ENCODE results near the gene IKZF5.

Gene IKZF5

DNA sequence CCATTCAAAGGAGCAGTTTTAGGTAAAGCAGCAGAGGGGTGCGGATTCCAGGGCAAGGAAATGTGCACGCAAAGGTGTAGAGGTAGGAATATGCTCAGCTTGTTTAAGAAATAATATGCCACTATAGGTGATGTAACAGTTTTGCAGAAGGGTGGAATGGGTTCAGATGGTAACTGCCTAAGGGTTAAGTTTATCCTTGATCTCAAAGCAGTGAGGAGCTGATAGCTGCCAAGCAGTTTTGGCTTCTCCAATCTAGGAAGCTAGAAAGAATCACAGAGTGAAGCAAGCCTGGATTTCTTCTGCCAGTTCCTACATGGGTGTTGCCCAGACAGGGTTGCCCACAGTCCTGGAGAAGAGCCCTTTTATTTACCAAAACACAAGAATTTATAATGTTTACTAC lies 6.2 kb upstream of the IKZF5 start:
- no peak for DNase-seq

DNA sequence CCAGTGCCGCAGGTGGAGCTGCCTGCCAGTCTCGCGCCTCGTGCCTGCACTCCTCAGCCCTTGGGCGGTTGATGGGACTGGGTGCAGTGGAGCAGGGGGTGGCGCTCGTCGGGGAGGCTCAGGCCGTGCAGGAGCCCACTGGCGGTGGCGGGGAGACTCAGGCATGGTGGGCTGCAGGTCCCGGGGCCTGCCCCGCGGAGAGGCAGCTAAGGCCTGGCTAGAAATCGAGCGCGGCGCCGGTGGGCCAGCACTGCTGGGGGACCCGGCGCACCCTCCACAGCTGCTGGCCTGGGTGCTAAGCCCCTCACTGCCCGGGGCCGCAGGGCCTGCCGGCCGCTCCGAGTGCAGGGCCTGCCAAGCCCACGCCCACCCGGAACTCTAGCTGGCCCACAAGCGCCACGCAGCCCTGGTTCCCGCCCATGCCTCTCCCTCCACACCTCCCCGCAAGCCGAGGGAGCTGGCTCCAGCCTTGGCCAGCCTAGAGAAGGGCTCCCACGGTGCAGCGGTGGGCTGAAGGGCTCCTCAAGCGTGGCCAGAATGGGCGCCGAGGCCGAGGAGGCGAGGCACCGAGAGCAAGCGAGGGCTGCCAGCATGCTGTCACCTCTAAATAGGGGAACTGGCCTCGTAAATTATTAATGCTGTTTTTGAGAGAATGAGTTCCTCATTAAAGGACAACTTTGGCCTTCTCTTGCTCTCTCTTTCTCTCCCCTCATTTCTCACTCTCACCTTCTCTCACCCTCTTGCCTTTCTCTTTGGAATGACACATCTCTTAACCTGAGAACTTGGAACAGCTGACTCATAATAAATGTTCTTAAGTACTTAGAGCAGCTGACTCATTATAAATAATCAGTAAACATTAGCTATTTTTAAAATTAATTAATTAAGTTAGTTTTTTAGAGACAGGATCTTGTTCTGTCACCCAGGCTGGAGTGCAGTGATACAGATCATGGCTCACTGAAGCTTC lies 5.1 kb upstream of the IKZF5 start:
- no peak for DNase-seq

DNA sequence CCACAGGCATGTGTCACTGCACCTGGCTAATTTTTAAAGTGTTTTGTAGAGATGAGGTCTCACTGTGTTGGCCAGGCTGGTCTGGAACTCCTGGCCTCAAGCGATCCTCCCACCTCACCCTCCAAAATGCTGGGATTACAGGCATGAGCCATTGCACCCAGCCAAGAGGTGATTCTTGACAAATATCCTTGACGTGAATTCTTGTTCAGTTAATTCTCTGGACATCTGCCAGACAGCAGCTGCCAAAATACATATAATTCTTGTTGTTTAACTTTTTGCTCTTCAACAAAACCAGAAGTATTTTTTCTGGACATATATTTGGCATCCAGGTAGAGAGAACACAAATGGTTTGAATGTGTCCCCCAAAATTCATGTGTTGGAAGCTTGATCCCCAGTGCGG lies 3.4 kb upstream of the IKZF5 start:
- no peak for DNase-seq

DNA sequence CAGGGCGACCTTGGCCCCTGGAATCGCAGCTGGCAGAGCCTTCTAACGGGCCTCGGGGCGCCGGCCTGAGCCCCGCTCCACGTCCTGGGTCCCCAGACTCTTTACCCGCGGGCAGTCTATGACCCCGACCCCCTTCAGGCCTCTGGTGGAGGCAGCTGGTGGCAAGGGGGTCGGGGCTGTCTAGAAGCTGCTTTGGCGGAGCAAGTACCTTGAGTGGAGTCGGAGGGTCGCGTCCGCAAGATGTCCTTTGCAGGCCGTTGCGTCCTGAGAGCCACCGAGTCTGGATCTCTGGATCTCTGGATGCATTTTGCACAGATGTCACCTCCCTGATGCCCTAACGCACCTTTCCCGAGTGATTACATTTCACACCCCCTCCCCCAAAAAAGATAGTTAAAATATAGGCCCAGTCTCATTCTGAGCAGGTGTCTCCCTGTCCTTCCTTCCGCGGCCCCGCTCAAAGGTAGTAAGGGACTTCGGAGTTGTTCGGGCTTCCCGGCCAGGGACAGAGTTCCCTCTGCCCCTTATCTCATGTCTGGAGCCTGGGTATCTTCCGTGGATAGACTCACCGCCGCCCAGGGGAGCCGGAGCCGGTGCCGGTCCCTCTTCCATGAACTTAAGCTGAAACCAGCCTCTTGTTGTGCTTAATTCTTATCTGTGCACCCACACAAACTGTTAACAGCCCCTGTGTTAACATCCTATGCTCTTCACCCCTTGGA lies 668 bp upstream of the IKZF5 start:
- peak; percentile 4 for DNase-seq

DNA sequence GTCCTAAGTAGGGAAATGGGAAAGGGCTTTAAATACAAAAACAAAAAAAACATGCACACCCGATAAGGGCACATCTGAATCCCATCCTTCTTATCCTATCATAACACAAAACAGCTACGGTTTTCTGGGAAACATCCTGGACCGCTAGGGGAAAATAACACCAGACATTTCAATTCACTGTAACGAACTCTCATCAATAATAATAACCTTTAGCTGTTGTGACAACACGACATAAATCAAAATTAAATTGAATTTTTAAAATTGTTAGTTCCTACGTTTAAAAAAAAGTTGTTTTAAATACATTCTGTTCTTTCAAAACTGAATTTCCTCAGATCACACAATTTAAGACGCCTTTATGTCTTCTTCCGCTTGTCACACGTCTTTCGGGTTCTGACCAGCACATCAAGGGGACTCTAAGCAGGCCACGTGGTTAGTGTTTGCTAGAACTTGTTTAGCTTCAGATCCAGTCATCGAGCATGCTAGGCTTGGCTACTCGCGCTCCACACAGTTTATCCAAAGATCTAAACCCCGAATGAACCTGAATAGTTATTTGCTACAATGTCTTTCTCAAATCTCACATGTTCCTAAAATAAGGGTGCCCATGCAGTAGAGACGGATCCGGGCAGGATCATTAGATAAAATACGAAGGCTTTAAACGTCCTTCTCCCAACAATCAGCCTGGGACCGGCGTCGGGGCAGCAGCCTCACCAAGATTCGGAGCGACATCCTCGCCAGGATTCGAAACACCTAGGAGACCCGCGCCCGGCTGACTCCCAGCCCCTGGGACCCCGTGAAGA lies 839 bp downstream of the IKZF5 start:
- DNase-seq = peak; percentile 18

DNA sequence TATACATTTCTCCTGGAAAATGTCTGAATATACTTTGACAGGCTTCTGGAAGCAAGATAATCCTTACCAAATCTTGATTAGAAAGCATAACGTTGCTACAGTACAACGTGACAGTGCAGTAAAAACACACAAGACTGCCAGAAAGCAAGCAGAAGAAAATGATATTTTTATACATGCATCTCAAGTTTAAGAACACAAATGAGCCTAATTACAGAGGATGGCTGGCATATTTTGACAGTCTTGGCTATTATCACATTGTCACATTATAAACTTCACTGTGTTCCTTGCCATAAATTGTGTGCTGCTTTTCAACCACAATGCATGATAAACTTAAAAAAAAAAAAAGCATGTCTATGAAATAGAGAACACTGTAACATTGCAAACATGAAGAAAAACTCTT lies 4.3 kb downstream of the IKZF5 start:
- no peak for DNase-seq

DNA sequence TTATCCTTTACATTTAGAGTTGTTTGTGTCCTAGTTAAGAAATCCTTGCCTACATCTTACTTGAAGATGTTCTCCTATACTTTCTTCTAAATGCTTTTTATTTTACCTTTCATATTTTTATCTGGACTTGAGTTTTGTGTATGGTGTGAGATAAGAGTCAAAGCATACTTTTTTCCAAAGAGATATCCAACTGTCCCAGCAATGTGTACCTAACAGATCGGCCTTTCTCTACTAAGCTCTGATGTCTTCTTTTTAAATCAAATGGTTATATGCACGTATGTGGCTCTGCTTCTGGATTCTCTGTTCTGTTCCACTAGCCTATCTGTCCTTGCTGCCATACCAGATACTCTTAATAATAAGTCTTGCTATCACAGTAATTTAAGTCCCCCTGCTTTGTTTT lies 7.2 kb downstream of the IKZF5 start:
- no peak for DNase-seq

DNA sequence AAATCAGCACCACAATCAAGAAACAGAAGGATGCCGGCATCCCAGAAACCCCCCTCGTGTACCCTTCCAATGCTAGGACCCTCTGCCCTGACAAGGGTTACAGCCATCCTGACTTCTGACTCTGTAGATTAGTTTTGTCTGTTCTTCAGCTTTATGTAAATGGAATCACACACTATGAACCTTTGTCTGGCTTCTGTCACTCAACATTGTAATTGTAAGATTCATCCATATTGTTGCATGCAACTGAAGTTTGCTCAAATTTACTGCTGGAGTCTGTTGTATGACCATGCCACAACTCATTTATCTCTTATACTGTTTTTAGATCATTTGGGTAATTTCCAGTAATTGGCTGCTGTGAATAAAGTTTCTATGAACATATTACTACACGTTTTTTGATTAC lies 8.4 kb downstream of the IKZF5 start:
- DNase-seq = no peak

DNA sequence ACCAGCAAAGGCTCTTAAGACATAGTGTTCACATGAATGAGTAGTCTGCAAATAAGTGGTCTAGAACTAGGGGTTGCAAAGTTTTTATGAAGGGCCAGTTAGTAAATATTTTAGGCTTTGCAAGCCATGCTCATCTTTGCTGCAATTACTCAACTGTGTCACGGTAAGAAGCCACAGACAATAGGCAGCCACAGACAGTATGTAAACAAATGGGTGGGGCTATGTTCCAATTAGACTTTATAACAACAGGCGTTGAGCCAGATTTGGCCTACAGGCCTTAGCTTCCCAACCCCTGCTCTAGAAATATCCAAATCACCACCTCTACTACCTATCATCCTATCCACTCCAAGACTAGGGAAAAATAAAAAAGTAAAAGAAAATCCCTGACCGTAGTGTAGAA lies 9.2 kb downstream of the IKZF5 start:
- DNase-seq = no peak

DNA sequence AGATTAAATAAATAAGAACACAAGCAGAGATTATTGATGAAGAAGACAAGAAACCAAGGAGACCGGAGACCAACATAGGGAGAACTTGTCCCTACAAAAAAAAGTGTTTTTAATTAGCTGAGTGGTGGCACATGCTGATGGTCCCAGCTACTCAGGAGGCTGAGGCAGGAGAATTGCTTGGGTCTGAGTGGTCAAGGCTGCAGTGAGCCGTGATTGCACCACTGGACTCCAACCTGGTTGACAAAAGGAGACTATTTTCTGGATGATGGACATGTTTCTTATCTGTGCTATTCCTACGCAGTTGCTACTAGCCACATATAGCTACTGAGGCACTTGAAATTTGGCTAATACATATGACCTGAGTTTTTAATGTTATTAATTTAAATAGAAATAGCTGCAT lies 9.7 kb downstream of the IKZF5 start:
- DNase-seq = no peak

DNA sequence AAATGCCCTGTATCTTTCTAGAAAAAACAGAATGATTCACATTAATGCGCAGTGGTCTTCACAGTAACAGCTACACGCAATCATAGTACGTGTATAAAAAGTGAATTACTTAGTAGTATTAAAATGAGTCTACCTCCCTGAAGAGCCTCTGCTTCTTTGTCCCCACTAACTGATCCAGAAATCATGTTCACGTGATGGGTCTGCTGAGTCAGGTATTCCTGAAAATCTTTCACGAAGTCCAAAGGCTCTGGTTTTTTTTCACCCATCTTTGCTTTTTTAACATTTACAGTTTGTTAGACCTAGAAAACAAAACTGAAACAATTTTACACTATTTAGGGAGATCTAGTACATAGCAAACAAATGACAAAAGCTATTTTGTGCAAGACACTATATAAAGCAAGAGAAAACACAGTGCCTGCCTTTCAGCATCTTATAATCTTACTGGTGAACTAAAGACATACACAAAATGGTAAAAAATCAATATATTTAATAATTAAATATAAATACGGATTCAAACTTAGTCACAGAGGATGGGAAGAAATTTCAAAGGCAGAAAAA lies 10.2 kb downstream of the IKZF5 start:
- no peak for DNase-seq

DNA sequence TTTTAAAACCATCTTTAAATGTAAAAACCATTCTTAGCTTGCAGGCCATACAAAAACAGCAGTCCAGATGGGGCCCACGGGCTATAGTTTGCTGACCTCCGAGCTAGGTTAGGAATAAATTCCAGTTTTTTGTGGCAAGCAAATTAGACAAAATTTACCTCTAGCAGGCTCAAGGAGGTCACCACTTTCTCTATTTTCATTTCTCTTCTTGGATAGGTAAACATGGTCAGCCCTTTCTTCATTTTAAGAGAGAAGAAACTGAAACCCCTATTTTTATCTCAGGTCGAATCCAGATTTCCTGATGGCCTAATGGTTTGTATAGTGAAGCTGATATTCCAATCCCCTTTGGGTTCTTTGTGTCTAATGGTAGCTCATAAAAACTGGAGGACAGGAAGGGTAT lies 10.7 kb downstream of the IKZF5 start:
- DNase-seq = no peak

DNA sequence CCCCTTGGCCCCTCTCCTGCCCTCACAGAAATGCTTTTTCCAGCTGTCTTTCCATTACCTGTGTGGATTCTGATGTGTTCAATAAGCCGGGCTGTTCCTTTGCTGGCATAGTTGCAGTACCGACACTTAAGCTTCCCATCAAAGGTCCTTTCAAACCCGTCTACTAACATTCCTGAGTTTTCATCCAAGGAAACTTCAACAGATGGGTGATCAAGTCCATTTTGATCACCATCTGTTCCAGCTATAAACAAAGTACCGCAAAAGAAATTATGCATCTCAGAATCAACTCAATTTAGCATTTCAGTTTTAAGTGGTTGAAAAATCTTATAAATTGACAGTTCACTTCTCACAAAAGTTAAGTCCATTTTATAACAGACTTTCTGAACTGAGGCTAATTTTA lies 12.7 kb downstream of the IKZF5 start:
- DNase-seq = no peak

DNA sequence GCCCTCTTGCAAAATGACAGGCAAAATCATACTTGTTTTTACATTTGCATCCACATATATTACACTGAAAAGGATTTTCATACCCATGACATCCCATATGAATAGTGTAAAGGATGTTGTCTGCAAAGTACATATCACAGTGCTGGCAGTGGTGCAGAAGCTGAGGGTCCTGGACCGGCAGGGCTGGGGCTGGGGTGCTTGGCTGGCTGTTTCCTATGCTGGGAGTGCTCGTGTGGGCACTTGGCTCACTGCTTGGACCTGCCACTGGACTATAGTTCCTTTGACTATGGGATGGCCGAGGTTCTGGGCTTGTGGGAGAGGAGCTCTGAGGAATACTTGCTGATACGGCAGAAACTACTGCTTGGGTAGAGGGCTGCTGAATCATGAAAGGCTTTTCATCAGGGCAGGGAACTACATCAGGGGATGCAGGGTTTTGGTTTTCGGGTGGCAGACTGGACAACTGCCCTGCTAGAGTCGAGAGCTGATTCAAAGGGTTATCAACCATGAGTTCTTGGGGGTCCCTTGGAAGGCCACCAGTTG lies 14.7 kb downstream of the IKZF5 start:
- DNase-seq = no peak

DNA sequence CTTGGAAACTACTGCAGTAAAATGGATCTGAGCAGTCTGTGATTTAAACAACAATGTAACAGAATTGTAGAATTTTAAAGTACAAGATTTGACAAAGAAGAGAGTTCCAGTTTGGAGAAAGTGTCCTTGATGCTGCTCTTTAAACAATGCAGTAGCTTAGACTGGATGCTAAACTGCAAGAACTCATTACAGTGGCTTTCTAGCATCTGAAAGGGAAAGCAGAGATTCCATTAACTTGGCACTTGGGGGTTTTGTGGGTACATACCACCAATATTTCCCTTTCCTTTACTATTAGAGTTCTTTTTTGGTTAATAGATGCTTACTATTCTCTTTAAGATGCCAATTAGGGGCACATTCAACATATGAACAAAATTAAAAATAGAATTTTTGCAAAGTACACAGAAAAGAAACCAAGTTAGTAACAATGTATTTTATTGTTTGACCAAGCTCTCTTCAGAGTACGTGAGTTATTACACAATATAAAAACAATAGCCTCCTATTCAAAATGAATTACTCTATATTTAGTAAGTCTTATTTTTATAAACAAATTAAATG lies 16.5 kb downstream of the IKZF5 start:
- DNase-seq = no peak

DNA sequence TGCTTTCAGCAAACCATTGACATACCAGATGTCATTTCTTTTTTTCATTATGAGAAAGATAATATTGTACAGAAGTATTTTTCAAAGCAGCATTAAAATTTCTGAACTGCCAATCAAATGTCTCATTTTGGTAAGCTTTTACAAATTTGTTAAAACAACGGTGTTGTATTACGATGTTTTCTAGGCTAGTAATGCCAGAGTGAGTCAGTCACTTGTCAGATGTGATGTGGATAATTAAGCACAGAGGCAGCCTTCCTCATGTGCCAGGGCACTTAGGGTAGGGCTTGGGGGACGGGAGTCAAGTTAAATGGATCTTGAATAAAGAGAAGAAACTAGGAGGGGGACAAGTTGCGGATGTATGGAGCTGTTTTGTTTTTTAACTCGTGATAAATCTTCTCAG lies 18.3 kb downstream of the IKZF5 start:
- DNase-seq = no peak

DNA sequence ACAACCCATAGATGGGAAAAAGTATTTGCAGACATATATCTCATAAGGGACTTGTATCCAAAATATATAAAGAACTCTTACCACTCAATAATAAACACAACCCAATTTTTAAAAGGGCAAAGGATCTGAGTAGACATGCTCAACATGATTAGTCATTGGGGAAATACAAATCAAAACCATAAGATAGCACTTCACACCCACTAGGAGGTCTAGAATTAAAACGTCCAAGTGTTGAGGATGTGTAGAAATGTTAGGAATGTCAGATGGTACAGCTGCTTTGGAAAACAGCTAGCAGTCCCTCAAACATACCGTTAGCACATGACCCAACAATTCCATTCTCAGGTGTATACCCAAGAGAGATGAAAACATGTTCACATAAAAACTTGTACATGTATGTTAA lies 20.1 kb downstream of the IKZF5 start:
- no peak for DNase-seq

DNA sequence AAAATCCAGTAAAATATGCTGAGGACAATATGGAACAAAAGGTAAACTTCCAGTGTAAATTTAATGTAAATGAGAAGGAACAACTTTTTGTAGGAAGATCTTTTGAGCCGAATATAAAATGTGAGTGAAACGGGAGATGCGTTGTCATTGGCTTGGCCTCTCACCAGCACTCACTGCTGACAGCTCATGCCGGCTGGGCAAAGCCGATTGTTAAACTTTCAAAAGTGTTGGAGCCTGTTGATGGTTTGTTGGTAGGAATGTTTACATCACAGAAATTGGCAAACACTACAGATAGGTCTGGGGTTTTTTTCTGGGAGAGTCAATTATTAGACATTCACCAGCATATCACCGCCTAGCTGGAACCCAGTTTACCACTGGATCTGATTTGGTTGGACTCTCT lies 22.3 kb downstream of the IKZF5 start:
- no peak for DNase-seq

DNA sequence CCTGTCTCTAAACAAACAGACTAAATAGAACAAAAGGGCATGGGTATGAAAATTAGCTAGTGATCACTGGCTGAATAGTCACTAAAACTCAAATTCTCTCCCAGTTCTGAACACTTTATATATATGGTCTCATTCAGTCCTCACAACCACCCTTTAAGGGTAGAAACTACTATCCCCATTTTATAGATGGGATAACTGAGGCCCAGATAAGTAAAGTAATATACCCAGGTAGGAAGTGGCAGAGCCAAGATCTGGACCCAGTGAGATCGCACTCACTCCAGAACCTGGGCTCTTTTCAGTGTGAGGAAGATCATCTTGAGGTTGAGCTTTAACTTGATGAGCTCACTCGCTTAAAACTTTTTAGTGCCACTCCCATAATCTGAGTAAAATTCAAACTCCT lies 23.9 kb downstream of the IKZF5 start:
- no peak for DNase-seq

DNA sequence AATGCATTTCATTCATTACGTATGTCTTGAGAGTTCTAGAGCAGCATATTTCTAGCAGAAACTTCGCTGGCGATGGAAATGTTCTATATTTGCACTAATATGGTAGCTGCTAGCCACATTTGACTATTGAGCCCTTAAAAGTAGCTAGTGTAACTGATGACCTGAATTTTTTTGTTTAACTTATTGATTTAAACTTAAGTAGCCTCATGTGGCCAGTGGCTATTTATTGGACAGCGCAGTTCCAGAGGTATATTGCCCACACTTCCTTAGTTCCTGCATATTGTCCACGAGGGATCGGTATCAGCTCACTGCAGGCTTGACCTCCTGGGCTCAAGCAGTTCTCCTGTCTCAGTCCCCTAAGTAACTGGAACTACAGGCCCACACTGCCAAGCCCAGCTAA lies 24.7 kb downstream of the IKZF5 start:
- DNase-seq = no peak

DNA sequence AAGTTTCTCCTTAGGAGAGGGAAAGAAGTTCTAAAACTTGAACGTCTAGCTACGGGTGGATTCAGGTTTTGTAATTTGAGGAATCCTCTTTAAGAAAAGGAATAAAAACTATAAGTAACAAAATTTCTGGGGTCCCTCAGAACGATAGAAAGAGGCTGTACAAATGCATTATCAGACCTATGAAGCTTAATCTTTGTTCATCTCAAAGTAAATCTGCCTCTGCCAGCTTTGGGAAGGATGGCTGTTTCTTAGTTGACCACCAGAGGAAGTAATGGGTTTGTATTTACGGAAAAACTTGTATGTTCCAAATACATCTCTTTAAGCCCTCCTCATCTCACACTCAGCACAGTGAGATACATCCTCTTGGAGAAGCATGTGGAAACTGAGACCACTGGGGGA lies 27.5 kb downstream of the IKZF5 start:
- DNase-seq = no peak

DNA sequence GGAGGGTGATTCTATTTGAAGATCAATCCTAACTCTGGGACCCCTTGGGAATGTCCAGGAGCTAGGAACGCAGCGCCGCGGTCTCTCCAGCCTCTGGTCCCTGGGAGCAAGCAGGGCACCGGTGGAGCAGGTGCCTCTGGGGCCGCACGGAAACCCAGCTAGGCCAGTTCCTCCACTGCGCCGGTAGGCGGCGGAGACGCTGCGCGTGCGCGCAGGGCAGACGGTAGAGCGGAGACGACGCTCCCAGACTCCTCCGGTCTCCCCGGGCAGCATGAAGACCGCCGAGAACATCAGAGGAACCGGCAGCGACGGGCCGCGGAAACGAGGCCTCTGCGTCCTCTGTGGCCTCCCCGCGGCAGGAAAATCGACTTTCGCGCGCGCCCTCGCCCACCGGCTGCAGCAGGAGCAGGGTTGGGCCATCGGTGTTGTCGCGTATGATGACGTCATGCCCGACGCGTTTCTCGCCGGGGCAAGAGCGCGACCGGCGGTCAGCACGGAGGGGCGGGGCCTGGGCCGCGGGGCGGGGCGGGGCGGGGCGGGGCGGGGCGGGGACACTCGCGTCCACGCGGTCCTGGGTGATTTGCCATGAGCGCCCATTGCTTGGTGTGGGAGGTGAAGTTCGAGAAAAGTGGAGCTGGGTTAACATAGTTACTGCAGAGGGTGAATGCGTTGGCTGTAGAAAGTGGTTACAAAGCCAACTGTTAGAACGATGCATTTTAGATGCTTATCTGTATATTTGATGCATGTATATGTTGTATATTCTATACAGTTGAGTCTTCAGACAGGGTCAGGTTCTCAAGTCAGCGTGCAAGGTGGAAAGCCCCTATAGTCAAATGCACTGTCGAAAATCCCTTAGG lies 28.2 kb downstream of the IKZF5 start, which contains the start of gene PSTK:
PSTK (plus strand) TSS at position 193 of the 857 bp plus-strand sequence; CDS start at position 272, 79 bp downstream.
- peak; percentile 87 for DNase-seq

Measured in stimulated activated CD4-positive, alpha-beta T cell treated with anti-CD3 and anti-CD28 coated beads, Interleukin-4, amount 100 ng/mL, for 1 hour (primary cell).